ENCODE data around the gene TMEM139.

TMEM139 gene

DNA sequence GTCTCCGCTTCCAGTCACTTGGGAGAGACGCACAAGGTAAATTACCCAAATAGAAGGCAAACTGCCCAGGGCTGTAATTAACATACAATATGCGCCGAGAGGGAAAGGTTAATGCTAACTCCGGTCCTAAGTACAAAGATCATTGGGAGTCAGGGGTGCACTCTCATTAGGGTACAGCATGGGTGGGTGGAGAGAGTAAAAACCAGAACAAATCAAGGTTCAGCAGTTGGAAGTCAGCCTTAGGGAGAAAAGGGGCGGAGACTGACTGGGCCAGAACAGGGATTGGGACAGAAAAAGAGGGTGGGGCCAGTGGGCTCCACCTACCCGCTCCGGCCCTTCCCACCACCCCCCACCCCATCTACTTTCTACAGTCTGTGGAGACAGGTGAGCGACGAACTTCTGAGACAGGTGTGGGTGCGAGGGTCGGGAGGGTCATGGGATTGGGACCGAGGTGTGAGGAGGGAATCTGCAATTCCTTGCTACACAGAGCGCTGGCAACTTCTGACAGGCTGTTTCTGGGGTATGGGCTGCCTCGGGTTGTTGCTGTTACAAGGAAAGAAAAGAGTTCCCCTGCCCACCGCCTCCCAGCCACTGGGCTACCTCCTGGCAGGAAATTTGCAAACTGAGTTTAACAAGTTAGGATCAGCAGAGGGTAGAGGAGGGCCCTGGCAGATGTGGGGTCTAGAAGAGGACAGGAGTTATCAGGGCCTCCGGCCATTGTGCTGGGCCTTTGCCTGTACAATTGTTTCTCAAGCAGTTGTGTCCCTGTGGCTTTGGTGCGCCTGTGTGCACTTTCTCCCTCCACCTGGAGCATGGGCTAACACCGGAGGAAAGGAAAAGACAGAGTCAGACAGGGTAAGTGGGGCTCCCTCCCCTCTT lies at the start of gene TMEM139:
Gene TMEM139, plus strand, starts transcription at position 368 of the 879 bp plus-strand sequence. CDS start 1,000 bp downstream, outside the sequence.
- no peak for DNase-seq (ENCODE audit: low read depth in 2 of 2)

- no peak for DNase-seq (ENCODE audit: low read depth in 2 of 2)
Measured at GRCh38 chr7:143235561-143235960, 49.2 kb upstream of the TMEM139 start.

GRCh38 chr7:143236408-143236990 lies 48.3 kb upstream of the TMEM139 start:
- no peak for DNase-seq (ENCODE audit: low read depth in 2 of 2)

DNA sequence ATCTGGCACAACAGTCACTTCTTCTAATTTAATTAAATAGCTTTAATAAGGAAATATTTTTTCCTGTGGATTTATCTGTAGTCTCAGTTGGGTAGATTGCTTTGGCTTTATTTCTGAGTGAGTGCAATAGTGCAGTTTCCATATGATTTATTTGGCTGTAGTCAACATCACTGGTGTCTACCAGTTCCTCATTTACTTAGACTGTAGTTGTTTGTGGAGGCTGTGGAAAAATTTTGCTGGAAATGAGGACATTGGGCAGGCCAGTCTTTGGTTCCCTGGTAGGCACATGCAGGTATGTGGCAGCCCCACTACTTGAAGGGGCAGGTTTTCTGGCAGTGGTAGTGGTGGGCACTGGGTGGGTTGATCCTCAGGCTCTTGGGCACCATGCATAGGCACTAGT lies 47.4 kb upstream of the TMEM139 start:
- DNase-seq (ENCODE audit: low read depth in 2 of 2), result no peak

GRCh38 chr7:143238289-143238980 lies 46.3 kb upstream of the TMEM139 start:
- no peak for DNase-seq (ENCODE audit: low read depth in 2 of 2)

GRCh38 chr7:143239813-143240212 lies 44.9 kb upstream of the TMEM139 start:
- DNase-seq (ENCODE audit: low read depth in 2 of 2), result no peak

DNA sequence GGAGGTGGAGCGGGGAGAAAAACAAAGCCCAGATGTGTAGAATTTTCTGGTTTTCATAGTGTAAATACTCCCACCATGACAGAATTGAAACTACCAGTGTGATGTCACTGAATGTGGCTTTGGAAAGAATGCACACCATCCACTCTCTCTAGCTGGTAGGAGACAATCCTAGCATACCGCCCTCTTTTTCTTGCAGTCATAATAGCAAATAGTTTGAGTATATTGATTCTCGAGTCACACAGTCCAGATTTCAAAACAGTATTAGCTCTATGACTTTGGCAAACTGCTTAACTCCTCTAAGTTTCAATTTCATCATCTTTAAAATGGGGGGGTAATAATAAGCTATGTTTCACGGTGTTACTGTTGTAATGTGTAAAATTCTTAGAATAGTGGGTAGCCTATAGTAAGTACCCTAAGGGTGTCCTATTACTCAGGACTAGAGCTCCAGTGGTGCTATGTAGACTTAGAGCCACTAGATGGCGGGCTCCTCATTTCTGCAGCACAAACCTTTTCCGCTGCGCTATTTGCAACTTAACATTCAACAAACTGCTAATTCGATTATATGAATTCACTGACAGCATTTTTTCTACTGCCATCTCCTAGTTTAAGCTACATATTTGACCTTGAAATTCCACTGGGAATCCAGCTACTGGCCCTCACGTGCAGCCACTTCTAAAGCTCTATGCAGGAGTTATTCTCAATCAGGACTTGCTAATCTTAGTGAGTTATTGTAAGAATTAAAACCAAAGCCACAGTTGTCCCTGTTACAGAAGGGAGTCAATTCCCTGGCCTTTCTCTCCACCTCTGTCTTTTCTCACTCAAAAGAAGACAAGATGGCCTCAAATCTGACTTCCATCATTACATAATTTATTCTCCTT lies 44.2 kb upstream of the TMEM139 start:
- DNase-seq (ENCODE audit: low read depth in 2 of 2), result peak; percentile 34 to 50

GRCh38 chr7:143242306-143242705 lies 42.5 kb upstream of the TMEM139 start:
- no peak for DNase-seq (ENCODE audit: low read depth in 2 of 2)

- no peak for DNase-seq (ENCODE audit: low read depth in 2 of 2)
Measured at GRCh38 chr7:143243111-143243510, 41.6 kb upstream of the TMEM139 start.

- no peak for DNase-seq (ENCODE audit: low read depth in 2 of 2)
Measured at GRCh38 chr7:143243614-143244013, 41.1 kb upstream of the TMEM139 start.

GRCh38 chr7:143244321-143244720 lies 40.4 kb upstream of the TMEM139 start:
- no peak for DNase-seq (ENCODE audit: low read depth in 2 of 2)

- DNase-seq (ENCODE audit: low read depth in 2 of 2), result no peak
Measured at GRCh38 chr7:143245123-143245522, 39.6 kb upstream of the TMEM139 start.

DNA sequence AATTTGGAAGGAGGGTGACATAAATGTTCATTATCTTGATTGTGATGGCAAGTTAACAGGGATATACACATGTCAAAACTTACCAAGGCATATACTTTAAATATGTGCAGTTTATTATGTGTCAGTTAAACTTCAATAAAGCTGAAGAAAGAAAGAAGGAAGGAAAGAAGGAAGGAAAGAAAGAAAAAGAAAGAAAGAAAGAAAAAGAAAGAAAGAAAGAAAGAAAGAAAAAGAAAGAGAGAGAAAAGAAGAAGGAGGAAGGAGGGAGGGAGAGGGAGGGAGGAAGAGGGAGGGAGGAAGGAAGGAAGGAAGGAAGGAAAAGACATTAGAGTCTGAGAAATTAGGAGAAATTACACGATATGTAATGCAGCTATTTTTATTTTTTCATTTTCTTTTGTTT lies 37.4 kb upstream of the TMEM139 start:
- no peak for DNase-seq (ENCODE audit: low read depth in 2 of 2)

DNA sequence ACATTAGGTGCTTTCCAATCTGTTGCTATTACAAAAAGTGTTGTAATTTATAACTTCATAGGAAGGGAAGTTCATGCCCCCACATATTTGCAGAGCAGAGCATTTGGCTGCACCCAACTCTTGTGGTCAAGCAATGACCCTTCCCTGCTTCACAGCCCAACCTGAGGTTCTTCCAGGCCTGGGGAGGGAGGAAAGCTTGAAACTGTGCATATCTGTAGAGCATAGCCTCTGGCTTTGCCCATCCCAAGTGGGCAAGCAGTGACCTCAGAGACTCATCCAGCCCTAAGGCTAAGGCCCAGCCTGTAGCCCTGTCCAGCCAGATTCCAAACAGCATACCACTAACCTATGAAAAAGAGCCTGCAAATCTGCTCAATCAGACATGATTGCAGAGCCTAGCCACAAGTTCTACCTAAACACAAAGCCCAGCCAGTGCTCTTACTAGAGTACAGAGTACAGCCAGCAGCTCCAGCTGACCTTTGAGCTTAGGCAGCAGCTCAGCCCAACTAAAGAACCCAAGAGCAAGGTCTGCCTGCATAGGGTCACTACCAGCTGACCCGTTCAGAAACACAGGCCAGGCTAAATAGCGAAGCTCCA lies 35.9 kb upstream of the TMEM139 start:
- no peak for DNase-seq (ENCODE audit: low read depth in 2 of 2)

DNA sequence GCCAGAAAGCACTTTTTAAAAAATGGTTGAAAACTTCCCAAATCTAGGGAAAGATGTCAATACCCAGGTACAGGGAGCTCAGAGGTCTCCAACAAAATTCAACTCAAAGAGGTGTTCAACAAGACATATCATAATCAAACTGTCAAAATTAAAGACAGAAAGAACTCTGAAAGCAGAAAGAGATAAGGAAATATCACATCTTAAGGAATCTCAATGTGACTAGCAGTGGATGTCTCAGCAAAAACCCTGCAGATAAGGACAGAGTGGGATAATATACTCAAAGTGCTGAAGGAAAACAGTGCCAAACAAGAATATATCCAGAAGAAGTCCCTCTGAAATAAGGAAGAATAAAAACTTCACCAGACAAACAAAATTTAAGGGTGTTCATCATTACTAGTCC lies 34.6 kb upstream of the TMEM139 start:
- DNase-seq (ENCODE audit: low read depth in 2 of 2), result no peak

GRCh38 chr7:143250822-143251221 lies 33.9 kb upstream of the TMEM139 start:
- DNase-seq (ENCODE audit: low read depth in 2 of 2), result no peak

GRCh38 chr7:143252006-143252405 lies 32.8 kb upstream of the TMEM139 start:
- no peak for DNase-seq (ENCODE audit: low read depth in 2 of 2)

GRCh38 chr7:143255564-143255963 lies 29.2 kb upstream of the TMEM139 start:
- no peak for DNase-seq (ENCODE audit: low read depth in 2 of 2)

- DNase-seq (ENCODE audit: low read depth in 2 of 2), result no peak
Measured at GRCh38 chr7:143256325-143256724, 28.4 kb upstream of the TMEM139 start.

GRCh38 chr7:143256932-143257331 lies 27.8 kb upstream of the TMEM139 start:
- DNase-seq (ENCODE audit: low read depth in 2 of 2), result no peak

- no peak for DNase-seq (ENCODE audit: low read depth in 2 of 2)
Measured at GRCh38 chr7:143257501-143257900, 27.3 kb upstream of the TMEM139 start.
